ENCODE results near the gene FAM187B.

The FAM187B gene

GRCh38 chr19:35216833-35217648 lies 11.5 kb downstream of the FAM187B start:
- in situ Hi-C loops (cut with HindIII; ENCODE audit: low sequenced_read_pairs): no loop called here
- TF ChIP-seq CTCF (IDR thresholded peaks at IDR 0.05; ENCODE audit: low read depth, low read length, missing control alignments): no peak
- no peak overlapping the region for H3K4me3 ChIP-seq (ENCODE audit: low read depth, low read length)
- no peak for DNase-seq (ENCODE audit: low read depth)

- DNase-seq (ENCODE audit: low read depth): no peak
- in situ Hi-C loops (cut with HindIII; ENCODE audit: low sequenced_read_pairs): no loop called here
- no peak for TF ChIP-seq CTCF (IDR thresholded peaks at IDR 0.05; ENCODE audit: low read depth, low read length, missing control alignments)
- no peak overlapping the region for H3K4me3 ChIP-seq (ENCODE audit: low read depth, low read length)
Observed at GRCh38 chr19:35216016-35216832, 12.3 kb downstream of the FAM187B start.

GRCh38 chr19:35214766-35215422 lies 13.6 kb downstream of the FAM187B start:
- DNase-seq (ENCODE audit: low read depth): no peak
- TF ChIP-seq CTCF (IDR thresholded peaks at IDR 0.05; ENCODE audit: low read depth, low read length, missing control alignments): no peak
- in situ Hi-C loops (cut with HindIII; ENCODE audit: low sequenced_read_pairs): no loop called here
- no peak overlapping the region for H3K4me3 ChIP-seq (ENCODE audit: low read depth, low read length)

GRCh38 chr19:35213663-35214632 lies 14.6 kb downstream of the FAM187B start:
- H3K4me3 ChIP-seq (ENCODE audit: low read depth, low read length): no peak overlapping the region
- DNase-seq (ENCODE audit: low read depth): no peak
- no peak for TF ChIP-seq CTCF (IDR thresholded peaks at IDR 0.05; ENCODE audit: low read depth, low read length, missing control alignments)
- in situ Hi-C loops (cut with HindIII; ENCODE audit: low sequenced_read_pairs): no loop called here

- no peak for DNase-seq (ENCODE audit: low read depth)
- in situ Hi-C loops (cut with HindIII; ENCODE audit: low sequenced_read_pairs): no loop called here
- no peak overlapping the region for H3K4me3 ChIP-seq (ENCODE audit: low read depth, low read length)
- TF ChIP-seq CTCF (IDR thresholded peaks at IDR 0.05; ENCODE audit: low read depth, low read length, missing control alignments): no peak
Observed at GRCh38 chr19:35212241-35212640, 16.3 kb downstream of the FAM187B start.

All from astrocyte of the cerebellum (primary cell).